Heart right ventricle (tissue), 16 donors: ENCODE data around the gene DRICH1. TPM values are rescaled to one million over a fixed set of nuclear protein-coding genes. Genes with fewer than 3 reads are reported as not detected.

Experiments used
- ATAC-seq, 8 donors: fragments of 200-7000 bp; cut with Tn5 transposase; one replicate each; pipeline ENCODE4 v1.9.1; 2020; ENCODE audit warnings: mild to moderate bottlenecking in 8 of 8, moderate library complexity in 8 of 8, moderate number of reproducible peaks in 1 of 8
- DNase-seq, 2 donors: peaks; one replicate each; pipeline ENCODE4 v3.0.0-alpha.2; 2020
- H3K27ac ChIP-seq, 10 donors: fragments of 200-600 bp; sonication (generic) in 2 of 10; one replicate each; pipeline versions ENCODE4 v1.5.0 to v1.8.0; 2020 to 2022; ENCODE audit warnings: mild to moderate bottlenecking in 3 of 10
- H3K27me3 ChIP-seq, 7 donors: fragments of 200-600 bp; one replicate each; pipeline ENCODE4 v1.8.0; 2021 to 2022; ENCODE audit warnings: mild to moderate bottlenecking in 2 of 7
- H3K36me3 ChIP-seq, 9 donors: fragments of 200-600 bp; sonication (generic) in 1 of 9; one replicate each; pipeline versions ENCODE4 v1.5.0 to v1.8.0; 2020 to 2022; ENCODE audit warnings: mild to moderate bottlenecking in 2 of 9
- H3K4me1 ChIP-seq, 9 donors: fragments of 200-600 bp; sonication (generic) in 1 of 9; one replicate each; pipeline versions ENCODE4 v1.5.0 to v1.8.0; 2020 to 2022; ENCODE audit warnings: mild to moderate bottlenecking in 4 of 9
- H3K4me3 ChIP-seq, 10 donors: fragments of 200-600 bp; sonication (generic) in 2 of 10; one replicate each; pipeline versions ENCODE4 v1.5.0 to v1.8.0; 2020 to 2022; ENCODE audit warnings: mild to moderate bottlenecking in 7 of 10, moderate library complexity in 2 of 10
- H3K9me3 ChIP-seq, 11 donors: fragments of 200-600 bp in 10 of 11; sonication (generic) in 2 of 11; one replicate each; pipeline versions ENCODE4 v1.5.0 to v1.8.0; 2013 to 2022; ENCODE audit warnings: mild to moderate bottlenecking in 2 of 11, control low read depth in 1 of 11, moderate library complexity in 1 of 11
- WGBS, 2 donors: extraction: QIAGEN DNeasy Blood & Tissue Kit; methylation state at CpG; one replicate each; pipeline ENCODE4 v1.1.7; 2013; ENCODE audit warnings: inconsistent platforms in 1 of 2; 5-methylcytosine and 5-hydroxymethylcytosine counted together
- intact Hi-C, 10 donors: fragments of 100-400 bp; cut with DNase I; formaldehyde crosslinking; loops; one replicate each; pipeline versions ENCODE4 v1.11.1 to v1.14.2; 2022
- polyA plus RNA-seq, 2 donors: library from polyadenylated mRNA; stranded (reverse); fragments of 200-250 nt; gene quantifications; one replicate each; pipeline ENCODE4 v1.2.3, GENCODE V29; 2013
- total RNA-seq, 10 donors: library from RNA; stranded (reverse); fragmentation: NEBNext Ultra II Directional in 3 of 10; extraction: Animal tissue kit (Norgen Biotek cat#: 25700) in 3 of 10; gene quantifications; one replicate each; pipeline versions ENCODE4 v1.2.1 to v1.2.4, GENCODE V29; 2021 to 2023
- TF ChIP-seq, protein P1 (sequence below), 9 donors: fragments of 200-600 bp; sonication (generic) in 2 of 9; IDR thresholded peaks; one replicate each; pipeline versions ENCODE4 v1.5.0 to v1.8.0; 2021 to 2022; ENCODE audit warnings: antibody characterized with exemption in 9 of 9, mild to moderate bottlenecking in 5 of 9, moderate library complexity in 1 of 9
- donor health status: Arrhythmogenic right ventricular cardiomyopathy.
- donor health status: ischemic (EF 13 %, LVEDD 7.1; RV severe dilation, severe dysfunction).
- donor health status: healthy with polysubstance abuse.
- donor health status: DM: no; HTN: yes; CAD: no.
- donor health status: DM: no; HTN: no; CAD: no.
- donor health status: ischemic (EF 25% LVEDD 6.9; RV normal size, moderate dysfunction).
- donor health status: ischemic (EF 25% LVEDD 5.7; RV mildly dilated, moderate dysfunction).
- donor health status: healthy.
- donor health status: DM: yes; HTN: yes; CAD: no.
- donor health status: Ischemic cardiomyopathy.
- donor health status: ischemic (EF 35%, LVEDD 5.7; RV mildly dilated, moderate dysfunction).
- donor health status: nonischemic (EF 11% LVEDD 7.7; RV severe dilation, severe dysfunction).
- donor health status: DM: yes; HTN: yes; CAD: no.
- donor health status: PGD.
- donor health status: ischemic (EF 29% LVEDD 5.4; RV normal size, mild dysfunction).
- donor health status: nonischemic (EF 23%, LVEDD 6.1; RV moderate dilation, normal function).

Gene DRICH1
- total and polyA plus RNA-seq, 12 donors = 0.03 to 0.44 TPM; not detected in 10

GRCh38 chr22:23580576-23581259 is 51.4 kb downstream of the DRICH1 start:
- H3K4me3 ChIP-seq = no peak overlapping the region
- ATAC-seq (no peak), DNase-seq (no peak)
- intact Hi-C loops = no loop called here
- H3K27me3 ChIP-seq = peaks cover 0 to 11% (median 0%) of the 10 kb centered on the region in 7 donors
- H3K27ac ChIP-seq = no peak overlapping the region
- no peaks in the 10 kb centered on the region for H3K4me1 ChIP-seq
- TF ChIP-seq, protein P1, sequence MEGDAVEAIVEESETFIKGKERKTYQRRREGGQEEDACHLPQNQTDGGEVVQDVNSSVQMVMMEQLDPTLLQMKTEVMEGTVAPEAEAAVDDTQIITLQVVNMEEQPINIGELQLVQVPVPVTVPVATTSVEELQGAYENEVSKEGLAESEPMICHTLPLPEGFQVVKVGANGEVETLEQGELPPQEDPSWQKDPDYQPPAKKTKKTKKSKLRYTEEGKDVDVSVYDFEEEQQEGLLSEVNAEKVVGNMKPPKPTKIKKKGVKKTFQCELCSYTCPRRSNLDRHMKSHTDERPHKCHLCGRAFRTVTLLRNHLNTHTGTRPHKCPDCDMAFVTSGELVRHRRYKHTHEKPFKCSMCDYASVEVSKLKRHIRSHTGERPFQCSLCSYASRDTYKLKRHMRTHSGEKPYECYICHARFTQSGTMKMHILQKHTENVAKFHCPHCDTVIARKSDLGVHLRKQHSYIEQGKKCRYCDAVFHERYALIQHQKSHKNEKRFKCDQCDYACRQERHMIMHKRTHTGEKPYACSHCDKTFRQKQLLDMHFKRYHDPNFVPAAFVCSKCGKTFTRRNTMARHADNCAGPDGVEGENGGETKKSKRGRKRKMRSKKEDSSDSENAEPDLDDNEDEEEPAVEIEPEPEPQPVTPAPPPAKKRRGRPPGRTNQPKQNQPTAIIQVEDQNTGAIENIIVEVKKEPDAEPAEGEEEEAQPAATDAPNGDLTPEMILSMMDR (IDR thresholded peaks at IDR 0.05) = no peak
- no peaks in the 10 kb centered on the region for H3K9me3 ChIP-seq
- 66 to 71% methylated on average over 11 of the region's 11 CpGs for WGBS, 2 donors
- no peaks in the 10 kb centered on the region for H3K36me3 ChIP-seq

- Histone ChIP-seq H3K4me3 (no peak within 1 kb of the TSS), H3K27me3 (peaks cover 0 to 11% (median 0%) of the 10 kb centered on the region in 7 donors), H3K27ac (no peak within 1 kb of the TSS), H3K36me3 (no peaks in the 10 kb centered on the region), H3K4me1 (no peaks in the 10 kb centered on the region), H3K9me3 (no peaks in the 10 kb centered on the region)
- TF ChIP-seq, protein P1 (IDR thresholded peaks at IDR 0.05) = no peak
- intact Hi-C loops = no loop called here
- 83 to 85% methylated on average over 12 of the region's 12 CpGs for WGBS, 2 donors
- DNase-seq = no peak
- ATAC-seq = no peak
Measured at GRCh38 chr22:23579870-23580575, 52.1 kb downstream of the DRICH1 start, which contains the start of gene IGLL1. IGLL1 (minus strand) TSS chr22:23580290; CDS start chr22:23580190, 100 bp downstream.

DNA sequence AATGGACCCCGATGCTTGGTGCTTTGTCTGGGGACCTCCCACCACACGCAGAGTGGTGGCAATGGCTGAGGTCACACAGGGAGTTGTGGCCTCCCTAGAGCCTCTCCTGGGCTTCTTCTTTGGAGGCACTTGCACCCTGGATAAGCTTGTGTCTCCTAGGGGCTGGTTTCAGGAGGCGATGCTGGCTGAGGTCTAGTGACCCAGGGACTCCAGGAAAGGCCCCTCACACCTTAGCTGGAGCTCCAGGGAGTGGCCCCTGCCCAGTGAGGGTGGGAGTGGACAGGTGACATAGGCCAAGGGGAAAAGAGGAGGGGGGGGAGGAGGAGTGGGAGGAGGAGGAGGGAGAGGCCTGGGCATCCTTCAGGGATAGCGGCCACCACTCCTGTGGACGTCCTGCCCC is 52.8 kb downstream of the DRICH1 start:
- TF ChIP-seq, protein P1 (IDR thresholded peaks at IDR 0.05) = no peak
- Histone ChIP-seq H3K4me1 (no peaks in the 10 kb centered on the region), H3K9me3 (no peaks in the 10 kb centered on the region), H3K4me3 (no peak overlapping the region), H3K36me3 (no peaks in the 10 kb centered on the region), H3K27ac (no peak overlapping the region), H3K27me3 (peaks cover 0 to 11% (median 0%) of the 10 kb centered on the region in 7 donors)
- DNase-seq = no peak
- no peak for ATAC-seq
- 85 to 88% methylated on average over 5 of the region's 5 CpGs for WGBS, 2 donors
- intact Hi-C loops = no loop called here

GRCh38 chr22:23578306-23578705 is 53.8 kb downstream of the DRICH1 start:
- TF ChIP-seq, protein P1 (IDR thresholded peaks at IDR 0.05) = no peak
- H3K27ac ChIP-seq = no peak overlapping the region
- no peak for DNase-seq
- intact Hi-C loops = no loop called here
- WGBS, 2 donors = 72 to 76% methylated on average over 11 of the region's 11 CpGs
- no peak for ATAC-seq
- no peaks in the 10 kb centered on the region for H3K9me3 ChIP-seq
- H3K27me3 ChIP-seq = peaks cover 0 to 11% (median 0%) of the 10 kb centered on the region in 7 donors
- no peaks in the 10 kb centered on the region for H3K4me1 ChIP-seq
- H3K36me3 ChIP-seq = no peaks in the 10 kb centered on the region
- no peak overlapping the region for H3K4me3 ChIP-seq
